Globus pallidus (tissue), 1 donor: ENCODE measurements around the gene TSNAXIP1.
A peak's percentile ranks its signal among the peaks of the same experiment; 100 is the strongest.

ENCODE experiments used
- DNase-seq: peaks from one replicate; pipeline ENCODE4 v3.0.0-alpha.2; 2015; ENCODE audit warnings: low spot score

Gene TSNAXIP1

DNA sequence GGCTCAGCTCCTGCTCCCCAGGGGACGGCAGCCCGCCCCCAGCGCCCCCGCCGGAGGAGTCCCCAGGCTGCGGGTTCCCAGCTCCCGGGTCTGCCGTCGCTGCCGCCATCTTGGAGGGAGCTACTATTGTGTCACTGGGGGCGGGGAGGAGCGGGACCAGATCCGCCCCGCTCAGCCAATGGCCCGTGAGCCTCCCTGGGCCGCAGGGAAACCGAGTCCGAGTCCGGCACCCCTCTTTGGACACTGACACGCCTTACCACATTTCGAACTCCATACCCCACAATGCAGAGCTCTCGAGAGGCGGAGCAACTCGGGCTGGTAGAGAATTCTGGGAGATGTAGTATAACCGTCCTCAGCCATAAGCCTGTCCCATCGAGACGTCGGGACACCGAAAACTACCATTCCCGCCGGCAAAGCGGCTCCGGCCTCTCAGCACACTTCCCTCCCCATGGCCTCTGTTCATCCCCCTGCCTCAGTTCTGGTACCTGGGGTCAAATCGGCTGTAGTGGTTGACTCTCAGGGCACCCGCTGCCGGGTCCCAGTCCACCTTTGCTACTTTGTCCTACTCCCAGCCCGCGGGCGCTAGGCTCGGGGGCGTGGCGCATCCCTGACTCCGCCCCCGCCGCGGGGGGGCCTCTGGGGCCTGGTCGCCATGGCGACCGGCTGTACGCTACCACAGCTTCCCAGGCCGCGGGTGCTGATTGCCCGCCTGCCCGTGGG is at the start of gene TSNAXIP1, which contains the start of gene RANBP10:
TSS of gene TSNAXIP1 (plus strand) at position 462 of the 720 bp plus-strand sequence. CDS start 261 bp downstream, outside the sequence.
TSS of gene RANBP10 (minus strand) at position 133 of the 720 bp plus-strand sequence. CDS start at position 109, 24 bp downstream.
- peak; percentile 100 for DNase-seq

- DNase-seq = no peak
Measured at GRCh38 chr16:67758006-67758405, 48.7 kb upstream of the TSNAXIP1 start.

- DNase-seq = no peak
Measured at GRCh38 chr16:67758966-67759365, 47.7 kb upstream of the TSNAXIP1 start.

GRCh38 chr16:67760206-67760955 is 46.3 kb upstream of the TSNAXIP1 start:
- DNase-seq = no peak

DNA sequence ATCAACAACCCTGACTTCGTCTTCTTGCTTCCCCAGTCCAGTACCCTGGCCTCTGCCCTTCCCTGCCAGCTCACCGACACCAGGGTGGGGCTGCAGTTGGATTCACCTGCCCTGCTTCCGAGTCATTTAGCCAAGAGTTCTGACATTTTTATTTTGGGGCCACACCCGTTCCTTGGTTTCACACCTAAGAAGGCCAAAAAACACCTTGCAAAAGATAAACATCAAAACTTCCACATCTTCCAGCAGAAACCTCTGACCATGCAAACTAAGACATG is 45.8 kb upstream of the TSNAXIP1 start:
- no peak for DNase-seq

DNA sequence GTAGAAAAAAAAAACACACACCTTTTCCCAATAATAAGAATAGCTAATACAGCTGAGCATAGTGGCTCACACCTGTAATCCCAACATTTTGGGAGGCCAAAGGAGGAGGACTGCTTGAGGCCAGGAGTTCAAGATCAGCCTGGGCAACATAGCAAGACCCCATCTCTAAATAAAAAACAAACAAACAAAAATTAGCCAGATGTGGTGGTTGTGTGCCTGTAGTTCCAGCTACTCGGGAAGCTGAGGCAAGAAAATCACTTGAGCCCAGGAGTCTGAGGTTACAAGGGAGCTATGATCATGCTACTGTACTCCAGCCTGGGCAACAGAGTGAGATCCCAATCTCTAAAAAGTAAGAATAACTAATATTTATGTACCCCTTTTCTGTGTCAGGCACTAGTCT is 44.8 kb upstream of the TSNAXIP1 start:
- no peak for DNase-seq

GRCh38 chr16:67762385-67762784 is 44.3 kb upstream of the TSNAXIP1 start:
- DNase-seq = no peak

GRCh38 chr16:67763066-67763465 is 43.6 kb upstream of the TSNAXIP1 start:
- no peak for DNase-seq

GRCh38 chr16:67764158-67764667 is 42.5 kb upstream of the TSNAXIP1 start:
- DNase-seq = no peak

GRCh38 chr16:67766291-67766690 is 40.4 kb upstream of the TSNAXIP1 start:
- DNase-seq = no peak

DNA sequence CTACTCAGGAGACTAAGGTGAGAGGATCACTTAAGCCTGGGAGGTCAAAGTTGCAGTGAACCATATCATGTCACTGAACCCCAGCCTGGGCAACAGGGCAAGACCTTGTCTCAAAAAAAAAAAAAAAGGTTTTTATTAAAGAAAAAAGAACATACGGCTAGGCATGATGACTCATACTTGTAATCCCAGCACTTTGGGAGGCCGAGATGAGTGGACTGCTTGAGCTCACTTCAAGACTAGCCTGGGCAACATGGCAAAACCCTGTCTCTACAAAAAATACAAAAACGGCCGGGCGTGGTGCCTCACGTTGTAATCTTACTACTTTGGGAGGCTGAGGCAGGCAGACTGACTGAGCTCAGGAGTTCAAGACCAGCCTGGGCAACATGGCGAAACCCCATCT is 38.7 kb upstream of the TSNAXIP1 start:
- DNase-seq = no peak

DNA sequence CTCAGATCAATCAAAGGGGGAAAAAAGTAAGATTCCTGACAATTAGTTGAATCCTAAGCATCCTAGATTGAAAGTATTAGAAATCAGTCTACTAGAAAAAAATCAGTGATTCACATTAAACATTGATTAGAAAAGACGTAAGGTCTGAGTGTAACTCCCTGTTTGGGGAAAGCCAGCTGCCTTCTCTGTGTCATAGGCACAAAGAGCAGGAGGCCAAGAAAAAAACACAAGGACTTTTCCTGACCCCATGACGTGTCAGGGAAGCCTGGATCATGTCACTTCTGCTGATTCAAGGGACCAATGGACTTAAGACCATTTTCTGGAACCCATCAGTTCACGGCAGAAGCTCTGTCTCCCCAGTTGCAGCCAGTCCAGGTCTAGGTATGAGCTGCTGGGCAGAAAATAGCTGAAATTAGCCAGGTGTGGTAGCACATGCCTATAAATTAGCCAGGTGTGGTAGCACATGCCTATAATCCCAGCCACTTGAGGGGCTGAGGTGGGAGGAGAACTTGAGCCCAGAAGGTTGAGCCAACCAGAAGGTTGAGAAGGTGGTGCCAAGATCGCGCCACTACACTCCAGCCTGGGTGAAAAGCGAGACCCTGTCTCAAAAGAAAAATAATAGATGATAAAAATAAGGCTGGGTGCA is 36.2 kb upstream of the TSNAXIP1 start:
- no peak for DNase-seq

DNA sequence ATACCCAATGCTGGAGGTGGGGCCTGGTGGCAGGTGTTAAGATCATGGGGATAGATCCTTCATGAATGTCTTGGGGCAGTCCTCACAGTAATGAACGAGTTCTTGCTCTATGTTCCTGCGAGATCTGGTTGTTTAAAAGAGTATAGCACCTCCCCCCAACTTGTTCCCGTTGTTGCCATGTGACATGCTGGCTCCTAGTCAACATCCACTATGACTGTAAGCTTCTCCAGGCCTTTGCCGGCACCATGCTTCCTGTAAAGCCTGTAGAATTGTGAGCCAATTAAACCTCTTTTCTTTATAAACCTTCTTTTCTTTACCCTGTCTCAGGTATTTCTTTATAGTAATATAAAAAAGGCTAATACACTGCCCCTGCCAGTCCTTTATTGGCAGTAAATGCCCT is 33.6 kb upstream of the TSNAXIP1 start:
- peak; percentile 11 for DNase-seq

DNA sequence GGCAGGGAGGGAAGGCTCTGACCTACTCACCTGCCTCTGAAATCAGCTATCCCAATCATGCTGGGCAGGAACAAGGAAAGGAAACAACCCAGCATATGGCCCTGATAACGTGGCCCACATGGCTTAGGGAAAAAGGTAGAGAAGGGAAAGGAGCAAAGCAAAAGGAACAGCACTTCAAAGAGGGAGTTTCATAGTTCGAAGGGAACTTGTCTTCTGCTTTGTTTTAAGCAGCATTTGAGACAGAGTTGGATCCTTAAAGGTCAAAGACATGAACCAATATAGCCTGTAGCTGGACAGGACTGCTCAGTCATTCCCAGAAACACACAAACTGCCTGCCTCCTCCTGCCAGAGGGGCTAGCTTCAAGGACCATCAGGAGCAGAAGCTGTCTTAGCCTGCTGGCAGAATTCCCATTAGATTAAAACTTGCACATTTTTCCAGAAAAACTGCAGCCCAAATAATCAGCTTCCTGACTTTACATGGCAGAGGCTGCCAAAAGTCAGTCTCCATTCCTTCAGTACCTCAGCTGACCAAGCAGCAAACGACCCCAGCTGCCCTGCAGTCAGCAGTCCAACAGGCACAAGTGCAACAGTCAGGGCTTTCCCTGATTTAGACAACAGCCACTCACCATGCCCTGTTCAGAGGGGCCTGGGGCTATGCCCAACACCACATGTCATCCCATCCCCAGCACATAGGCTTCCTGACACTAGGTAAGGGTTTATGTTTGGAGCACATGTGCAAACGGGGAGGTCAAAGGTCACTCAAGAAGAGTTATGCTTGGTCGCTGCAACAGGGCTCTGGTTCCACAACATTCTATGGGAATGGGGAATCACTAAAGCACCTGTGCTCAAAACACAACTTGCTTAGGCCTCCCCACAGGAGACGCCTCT is 32.9 kb upstream of the TSNAXIP1 start:
- no peak for DNase-seq

- DNase-seq = no peak
Measured at GRCh38 chr16:67774457-67774853, 32.2 kb upstream of the TSNAXIP1 start.

DNA sequence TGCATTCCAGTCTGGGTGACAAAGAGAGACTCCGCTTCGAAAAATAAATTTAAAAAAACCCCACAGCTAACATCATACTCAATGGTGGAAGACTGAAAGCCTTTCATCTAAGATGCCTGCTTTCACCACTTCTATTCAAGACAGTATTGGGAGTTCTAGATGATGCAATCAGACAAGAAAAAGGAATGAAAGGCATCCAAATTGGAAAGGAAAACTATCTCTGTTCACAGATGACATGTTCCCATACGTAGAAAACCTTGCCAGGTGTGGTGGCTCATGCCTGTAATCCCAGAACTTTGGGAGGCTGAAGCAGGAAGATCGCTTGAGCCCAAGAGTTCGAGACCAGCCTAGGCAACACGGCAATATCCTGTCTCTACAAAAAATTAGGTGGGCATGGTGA is 31.4 kb upstream of the TSNAXIP1 start:
- DNase-seq = no peak

- no peak for DNase-seq
Measured at GRCh38 chr16:67779256-67780014, 27.3 kb upstream of the TSNAXIP1 start.

- DNase-seq = no peak
Measured at GRCh38 chr16:67780847-67781564, 25.7 kb upstream of the TSNAXIP1 start.

DNA sequence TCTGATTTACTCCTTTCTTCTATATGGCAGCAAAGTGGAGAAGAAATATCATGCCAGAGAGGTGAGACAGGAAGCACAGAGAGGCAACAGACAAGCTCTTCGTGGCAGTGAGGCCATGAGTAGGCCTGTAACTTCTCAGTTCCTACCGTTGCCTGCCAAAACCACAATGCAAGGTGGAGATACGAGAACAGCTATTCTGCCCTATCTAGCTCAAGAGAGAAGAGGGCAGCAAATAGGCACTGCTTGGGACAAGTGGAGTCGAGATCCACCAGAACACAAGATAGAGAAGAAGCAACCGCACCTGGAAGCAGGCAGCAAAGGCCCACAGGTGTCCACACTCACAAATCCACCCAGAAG is 25.1 kb upstream of the TSNAXIP1 start:
- no peak for DNase-seq

- no peak for DNase-seq
Measured at GRCh38 chr16:67782567-67783352, 23.9 kb upstream of the TSNAXIP1 start.
